Iris pigment epithelial cell (primary cell): Measurements from ENCODE around the gene ATG9B.

Experiments
- DNase-seq: peaks from one replicate; pipeline ENCODE4 v3.0.0-alpha.2; 2011; ENCODE audit warnings: low read depth

The ATG9B gene, protein sequence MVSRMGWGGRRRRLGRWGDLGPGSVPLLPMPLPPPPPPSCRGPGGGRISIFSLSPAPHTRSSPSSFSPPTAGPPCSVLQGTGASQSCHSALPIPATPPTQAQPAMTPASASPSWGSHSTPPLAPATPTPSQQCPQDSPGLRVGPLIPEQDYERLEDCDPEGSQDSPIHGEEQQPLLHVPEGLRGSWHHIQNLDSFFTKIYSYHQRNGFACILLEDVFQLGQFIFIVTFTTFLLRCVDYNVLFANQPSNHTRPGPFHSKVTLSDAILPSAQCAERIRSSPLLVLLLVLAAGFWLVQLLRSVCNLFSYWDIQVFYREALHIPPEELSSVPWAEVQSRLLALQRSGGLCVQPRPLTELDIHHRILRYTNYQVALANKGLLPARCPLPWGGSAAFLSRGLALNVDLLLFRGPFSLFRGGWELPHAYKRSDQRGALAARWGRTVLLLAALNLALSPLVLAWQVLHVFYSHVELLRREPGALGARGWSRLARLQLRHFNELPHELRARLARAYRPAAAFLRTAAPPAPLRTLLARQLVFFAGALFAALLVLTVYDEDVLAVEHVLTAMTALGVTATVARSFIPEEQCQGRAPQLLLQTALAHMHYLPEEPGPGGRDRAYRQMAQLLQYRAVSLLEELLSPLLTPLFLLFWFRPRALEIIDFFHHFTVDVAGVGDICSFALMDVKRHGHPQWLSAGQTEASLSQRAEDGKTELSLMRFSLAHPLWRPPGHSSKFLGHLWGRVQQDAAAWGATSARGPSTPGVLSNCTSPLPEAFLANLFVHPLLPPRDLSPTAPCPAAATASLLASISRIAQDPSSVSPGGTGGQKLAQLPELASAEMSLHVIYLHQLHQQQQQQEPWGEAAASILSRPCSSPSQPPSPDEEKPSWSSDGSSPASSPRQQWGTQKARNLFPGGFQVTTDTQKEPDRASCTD

DNA sequence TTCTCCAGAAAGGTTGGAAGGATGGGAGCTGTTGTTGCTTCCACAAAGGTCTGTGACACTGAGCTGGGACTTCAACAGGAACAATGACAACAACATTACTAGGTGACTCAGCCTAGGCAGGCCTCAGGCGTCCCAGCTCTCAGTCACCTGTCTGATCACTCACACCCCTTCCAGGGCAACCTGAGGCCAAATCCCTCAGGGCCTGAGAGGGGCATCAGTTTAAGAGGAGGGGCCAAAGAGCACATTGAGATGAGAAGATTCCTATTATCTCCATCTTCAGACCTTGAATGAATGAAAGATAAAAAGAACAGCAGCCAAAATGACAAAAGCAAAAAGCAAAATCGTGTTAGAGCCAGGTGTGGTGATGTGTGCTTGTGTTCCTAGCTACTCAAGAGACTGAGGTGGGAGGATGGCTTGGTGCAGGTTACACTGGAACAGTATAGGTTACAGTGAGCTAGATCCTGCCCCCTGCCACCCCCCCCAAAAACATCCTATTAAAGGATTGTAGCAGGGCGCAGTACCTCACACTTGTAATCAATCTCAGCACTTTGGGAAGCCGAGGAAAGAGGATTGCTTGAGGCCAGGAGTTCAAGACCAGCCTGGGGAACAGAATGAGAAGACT is at the start of gene ATG9B:
ATG9B (minus strand) TSS at position 60 of the 622 bp plus-strand sequence. CDS start 71 bp downstream, outside the sequence.
- DNase-seq = no peak

DNA sequence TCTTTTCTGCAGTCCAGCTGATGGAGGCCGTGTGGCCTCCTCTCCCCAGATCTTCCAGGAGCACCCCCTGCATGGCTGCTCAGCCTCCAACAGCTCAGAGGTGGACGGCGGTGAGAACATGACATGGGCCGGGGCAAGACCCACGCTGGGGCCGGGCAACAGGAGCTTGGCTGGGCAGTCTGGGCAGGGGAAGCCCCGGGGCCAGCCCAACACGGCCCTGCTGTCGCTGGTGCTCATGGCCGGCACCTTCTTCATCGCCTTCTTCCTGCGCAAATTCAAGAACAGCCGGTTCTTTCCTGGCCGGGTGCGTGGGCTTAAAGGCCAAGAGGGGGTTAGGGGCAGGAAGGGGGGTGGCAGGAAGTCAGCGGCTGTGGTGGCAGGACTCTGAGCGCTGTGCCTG is 49.7 kb upstream of the ATG9B start:
- DNase-seq = no peak

DNA sequence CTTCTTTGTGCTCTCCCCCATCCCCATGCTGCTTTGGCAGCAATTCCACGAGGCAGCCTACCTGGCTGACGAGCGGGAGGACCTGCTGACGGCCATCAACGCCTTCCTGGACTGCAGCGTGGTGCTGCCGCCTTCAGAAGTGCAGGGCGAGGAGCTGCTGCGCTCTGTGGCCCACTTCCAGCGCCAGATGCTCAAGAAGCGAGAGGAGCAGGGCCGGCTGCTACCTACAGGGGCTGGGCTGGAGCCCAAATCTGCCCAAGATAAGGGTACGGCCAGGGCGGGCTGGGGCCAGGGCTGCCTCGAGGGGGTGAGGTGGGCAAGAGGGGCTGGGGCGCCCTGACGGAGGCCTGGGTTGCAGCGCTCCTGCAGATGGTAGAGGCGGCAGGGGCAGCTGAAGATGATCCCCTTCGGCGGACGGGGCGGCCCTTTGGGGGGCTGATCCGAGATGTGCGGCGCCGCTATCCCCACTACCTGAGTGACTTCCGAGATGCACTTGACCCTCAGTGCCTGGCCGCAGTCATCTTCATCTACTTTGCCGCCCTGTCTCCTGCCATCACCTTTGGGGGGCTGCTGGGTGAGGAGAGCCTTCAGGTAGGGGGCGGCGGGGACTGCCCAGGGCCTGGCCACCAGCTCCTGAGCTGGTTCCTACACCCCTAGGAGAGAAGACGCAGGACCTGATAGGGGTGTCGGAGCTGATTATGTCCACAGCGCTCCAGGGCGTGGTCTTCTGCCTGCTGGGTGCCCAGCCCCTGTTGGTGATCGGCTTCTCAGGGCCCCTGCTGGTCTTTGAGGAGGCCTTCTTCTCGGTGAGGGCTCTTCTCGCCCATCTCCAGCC is 47.0 kb upstream of the ATG9B start:
- no peak for DNase-seq

DNA sequence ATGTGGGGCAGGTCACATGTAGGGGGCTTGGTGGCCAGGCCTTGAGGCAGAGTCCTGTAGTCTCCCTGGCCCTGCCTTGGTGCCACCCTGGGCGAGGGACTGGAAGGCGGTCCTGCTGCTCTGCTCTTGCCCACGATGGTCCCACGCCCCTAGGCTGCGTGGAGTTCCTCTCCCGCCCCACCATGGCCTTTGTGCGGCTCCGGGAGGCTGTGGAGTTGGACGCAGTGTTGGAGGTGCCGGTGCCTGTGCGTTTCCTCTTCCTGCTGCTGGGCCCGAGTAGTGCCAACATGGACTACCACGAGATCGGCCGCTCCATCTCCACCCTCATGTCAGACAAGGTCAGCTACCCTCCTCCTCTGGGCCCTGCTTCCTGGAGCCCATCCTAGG is 46.3 kb upstream of the ATG9B start:
- no peak for DNase-seq

DNA sequence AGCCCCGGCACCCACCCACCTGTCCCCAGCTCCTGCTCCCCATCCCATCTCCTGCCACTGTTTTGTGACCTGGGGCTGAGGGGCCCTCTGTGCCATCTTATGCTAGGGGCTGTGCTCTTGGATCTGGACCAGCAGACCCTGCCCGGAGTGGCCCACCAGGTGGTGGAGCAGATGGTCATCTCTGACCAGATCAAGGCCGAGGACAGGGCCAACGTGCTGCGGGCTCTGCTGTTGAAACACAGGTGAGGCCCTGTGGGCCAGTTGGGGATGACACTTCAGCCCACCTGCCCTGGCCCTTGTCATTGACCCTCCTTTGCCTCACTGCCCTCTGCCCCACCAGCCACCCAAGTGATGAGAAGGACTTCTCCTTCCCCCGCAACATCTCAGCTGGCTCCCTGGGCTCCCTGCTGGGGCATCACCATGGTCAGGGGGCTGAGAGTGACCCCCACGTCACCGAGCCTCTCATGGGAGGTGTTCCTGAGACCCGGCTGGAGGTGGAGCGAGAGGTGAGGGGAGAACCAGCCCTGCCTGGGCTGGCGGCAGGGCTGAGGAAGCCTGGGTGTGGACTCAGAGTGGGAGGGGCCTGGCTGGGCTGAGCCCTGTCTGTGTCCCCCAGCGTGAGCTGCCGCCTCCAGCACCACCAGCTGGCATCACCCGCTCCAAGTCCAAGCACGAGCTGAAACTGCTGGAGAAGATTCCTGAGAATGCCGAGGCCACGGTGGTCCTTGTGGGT is 45.7 kb upstream of the ATG9B start:
- no peak for DNase-seq

DNA sequence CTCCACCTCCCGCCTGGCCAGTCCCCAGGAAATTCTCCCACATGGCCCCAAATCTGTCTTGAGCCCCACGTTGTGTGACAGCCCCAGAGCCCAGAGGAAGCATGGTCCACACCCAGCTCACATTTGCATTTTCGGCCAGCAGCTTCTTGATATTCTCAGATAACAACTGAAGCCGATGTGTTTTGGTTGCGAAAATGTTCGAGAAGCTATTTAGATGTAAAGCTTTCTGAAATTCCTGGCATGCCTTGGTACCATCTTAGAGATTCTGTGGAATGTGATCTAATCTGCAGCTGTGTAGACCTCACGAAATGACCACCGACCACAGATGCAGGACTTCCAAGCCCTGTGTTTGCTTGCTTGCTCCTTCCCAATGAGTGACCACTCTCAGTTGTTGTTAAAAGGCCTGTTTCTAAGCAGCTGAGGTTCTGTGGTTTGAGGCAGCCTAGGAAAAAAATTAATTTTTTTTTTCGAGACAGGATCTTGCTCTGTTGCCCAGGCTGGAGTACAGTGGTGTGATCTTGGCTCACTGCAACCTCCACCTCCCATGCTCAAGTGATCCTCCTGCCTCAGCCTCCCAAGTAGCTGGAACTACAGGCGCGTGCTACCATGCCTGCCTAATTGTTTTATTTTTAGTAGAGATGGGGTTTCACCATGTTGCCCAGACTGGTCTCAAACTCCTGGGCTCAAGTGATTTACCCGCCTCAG is 43.9 kb upstream of the ATG9B start:
- peak; percentile 94 for DNase-seq

DNA sequence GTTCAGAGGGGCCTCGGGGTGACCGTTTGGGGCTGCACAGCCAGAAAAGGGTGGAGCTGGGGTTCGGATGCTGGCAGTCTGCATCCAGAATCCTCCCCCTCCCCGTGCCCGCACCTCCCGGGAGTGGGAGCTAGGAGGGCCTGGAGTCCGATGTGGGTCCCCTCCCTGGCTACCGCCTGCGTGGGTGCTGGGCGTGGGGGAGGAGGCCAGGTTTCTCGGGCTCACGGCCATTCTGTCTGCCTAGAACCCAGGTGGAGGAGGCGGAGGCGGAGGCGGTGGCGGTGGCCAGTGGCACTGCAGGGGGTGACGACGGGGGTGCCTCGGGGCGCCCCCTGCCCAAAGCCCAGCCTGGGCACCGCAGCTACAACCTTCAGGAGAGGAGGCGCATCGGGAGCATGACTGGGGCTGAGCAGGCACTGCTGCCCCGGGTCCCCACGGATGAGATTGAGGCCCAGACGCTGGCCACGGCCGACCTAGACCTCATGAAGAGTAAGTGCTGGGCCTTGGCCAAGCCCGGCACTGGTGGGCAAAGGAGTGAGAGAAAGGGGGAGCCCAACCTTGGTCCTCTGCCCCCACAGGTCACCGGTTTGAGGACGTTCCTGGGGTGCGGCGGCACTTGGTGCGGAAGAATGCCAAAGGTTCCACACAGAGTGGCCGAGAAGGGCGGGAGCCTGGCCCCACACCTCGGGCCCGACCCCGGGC is 42.1 kb upstream of the ATG9B start:
- no peak for DNase-seq

DNA sequence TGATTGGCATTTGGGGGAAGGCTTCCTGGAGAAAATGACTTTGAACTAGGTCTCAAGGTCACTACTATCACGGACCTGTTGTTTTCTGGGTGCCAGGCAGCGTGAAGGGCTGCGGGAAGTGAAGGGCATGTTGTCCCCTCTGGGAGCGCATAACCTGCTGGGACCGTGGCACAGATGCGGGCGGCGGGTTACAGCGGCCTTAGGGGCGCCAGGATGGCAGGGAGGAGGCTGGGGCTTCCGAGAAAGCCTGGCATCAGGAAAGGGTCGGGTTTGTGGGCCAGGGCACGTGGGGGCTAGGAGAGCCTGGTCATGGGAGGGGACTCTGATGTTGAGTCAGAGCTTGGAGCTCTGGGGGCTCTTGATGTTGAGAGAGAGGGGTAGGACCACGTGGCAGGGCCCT is 41.2 kb upstream of the ATG9B start:
- DNase-seq = no peak

DNA sequence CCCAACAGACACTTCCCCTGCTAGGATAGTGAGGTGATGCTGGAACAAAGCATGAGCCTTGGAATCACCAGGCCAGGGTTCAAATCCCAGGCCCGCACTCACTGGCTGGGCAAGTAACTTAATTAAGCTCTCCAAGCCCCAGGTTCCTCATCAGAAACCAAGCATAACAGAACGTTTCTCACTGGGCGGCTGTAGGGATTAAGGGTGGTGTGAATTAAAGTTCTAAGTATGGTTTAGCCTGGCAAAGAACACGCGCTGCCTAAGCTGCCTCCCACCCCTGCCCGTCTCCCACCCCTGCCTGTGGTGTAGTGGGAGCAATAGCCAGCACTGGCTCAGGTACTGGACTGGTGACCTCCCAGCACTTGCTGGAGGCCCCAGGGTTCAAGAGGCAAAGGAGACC is 40.7 kb upstream of the ATG9B start:
- no peak for DNase-seq

DNA sequence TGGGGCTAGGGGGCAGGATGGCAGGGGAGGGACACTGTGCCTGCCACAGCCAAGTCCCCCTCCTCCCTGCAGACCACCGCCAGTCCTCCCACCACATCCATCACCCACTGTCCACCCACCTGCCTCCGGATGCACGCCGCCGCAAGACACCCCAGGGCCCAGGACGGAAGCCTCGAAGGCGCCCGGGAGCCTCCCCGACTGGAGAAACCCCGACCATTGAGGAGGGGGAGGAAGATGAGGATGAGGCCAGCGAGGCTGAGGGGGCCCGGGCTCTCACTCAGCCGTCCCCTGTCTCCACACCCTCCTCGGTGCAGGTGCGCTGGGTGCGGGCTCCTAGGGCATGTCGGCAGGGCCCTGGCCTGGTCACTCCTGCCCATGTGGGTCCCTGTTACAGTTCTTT is 40.2 kb upstream of the ATG9B start:
- no peak for DNase-seq

DNA sequence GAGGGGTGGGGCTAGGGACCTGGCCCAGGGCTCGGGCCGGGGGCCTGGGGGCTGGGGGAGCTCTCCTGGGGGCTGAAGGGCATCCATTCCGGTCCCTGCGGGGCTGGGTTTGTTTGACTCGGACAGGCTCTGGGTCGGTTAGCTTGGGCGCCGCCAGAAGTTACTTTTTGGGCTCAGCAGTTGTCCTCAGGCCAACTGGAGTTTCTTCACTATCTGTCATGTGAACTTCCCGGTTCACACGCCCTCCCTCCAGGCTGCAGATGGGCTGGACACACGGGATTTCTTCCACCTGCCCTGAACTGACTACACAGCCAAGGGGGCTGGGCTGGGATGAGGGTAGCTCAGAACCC is 38.9 kb upstream of the ATG9B start:
- DNase-seq = peak; percentile 82

DNA sequence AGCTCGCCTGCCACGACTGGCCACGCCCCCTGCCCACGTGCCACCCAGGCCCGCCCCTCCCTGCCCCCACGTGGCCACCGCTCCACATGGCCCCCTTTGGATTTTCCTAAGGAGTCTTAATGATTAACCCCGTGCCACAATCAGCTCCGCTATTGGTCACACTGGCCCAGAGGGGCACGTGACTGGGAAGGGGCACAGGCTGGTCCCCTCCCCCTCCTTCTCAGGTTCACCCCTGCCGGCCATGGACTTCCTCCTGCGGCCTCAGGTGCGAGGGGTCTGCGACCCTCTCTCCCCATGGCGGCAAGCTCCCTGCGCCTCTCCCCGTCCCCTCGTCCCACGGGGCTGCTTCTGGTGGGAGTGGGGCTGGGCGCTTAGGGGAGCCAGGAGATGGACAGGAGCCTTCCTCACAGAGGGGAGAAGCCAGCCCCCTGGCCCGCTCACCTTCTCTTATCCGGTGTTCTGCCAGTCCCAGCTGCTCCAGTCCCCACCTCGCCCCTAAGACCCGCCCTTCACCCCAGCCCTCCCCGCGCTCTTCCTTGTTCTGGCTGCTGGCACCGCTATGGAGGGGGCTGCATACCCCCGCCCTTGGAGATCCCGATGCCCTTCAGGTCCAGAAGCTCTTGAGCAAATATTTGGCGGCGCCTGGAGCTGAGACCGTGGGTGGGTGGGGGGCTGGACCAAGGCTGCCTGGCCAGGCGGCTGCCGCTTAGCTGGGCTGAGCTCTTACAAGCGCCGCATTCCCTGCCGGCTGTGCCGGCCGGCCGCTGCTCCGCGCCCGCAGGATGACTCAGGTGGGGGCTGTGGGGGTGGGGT is 38.3 kb upstream of the ATG9B start:
- peak; percentile 86 for DNase-seq

DNA sequence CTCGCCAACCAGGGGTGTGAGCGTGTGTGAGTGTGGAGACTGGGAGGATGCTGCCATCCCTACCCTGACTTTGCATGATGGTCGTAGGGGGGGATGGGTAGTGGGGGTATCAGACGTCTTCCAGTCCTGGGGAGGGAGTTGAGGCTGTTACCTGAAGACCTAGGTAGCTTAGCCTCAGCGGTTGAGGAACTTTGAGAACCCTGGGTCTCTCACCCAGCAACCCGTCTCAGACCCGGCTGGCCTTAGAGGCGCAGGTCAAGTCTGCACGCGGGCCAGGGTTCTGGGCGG is 37.8 kb upstream of the ATG9B start:
- no peak for DNase-seq

DNA sequence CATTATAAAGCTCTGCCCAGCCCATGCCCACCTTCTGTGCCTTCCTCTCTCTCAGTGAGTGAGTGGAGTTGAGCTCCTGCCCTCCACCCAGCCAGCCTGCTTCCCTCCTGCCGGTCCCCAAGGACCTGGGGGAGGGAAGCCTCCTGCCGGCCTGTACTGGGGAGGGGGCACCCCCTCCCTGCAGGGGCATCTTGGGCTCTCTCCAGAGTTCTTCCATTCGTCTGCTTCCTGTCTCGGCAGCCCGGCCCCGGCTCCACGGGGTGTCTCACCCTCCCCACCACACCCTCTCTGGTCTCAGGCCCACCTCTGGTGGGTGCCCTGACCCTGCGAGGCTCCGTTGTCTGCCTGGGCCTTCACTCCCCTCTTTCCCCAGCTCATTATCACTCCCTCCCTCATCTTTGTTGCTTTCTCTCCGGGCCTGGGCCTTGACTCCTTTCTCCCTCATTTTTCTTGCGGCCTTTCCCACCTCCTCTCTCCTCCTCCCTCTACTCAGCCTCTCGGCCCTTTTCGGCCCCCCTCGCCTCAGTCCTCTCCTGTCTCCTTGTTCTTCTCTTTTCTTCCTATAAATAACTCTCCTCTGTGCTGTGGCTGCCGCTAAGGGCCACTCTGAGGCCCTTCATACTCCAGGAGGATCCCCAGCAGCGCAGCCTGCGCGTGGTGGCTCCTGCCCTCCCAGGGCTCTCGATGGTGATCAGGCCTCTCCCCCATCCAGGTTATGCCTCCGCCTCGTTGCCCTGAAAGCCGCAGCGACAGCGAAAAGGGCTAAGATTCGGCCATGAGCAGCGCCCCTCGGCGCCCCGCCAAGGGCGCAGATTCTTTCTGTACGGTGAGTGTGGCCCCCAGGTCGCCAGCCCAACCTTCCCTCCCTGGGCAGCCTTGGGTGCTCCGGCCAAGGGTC is 37.2 kb upstream of the ATG9B start:
- DNase-seq = no peak

DNA sequence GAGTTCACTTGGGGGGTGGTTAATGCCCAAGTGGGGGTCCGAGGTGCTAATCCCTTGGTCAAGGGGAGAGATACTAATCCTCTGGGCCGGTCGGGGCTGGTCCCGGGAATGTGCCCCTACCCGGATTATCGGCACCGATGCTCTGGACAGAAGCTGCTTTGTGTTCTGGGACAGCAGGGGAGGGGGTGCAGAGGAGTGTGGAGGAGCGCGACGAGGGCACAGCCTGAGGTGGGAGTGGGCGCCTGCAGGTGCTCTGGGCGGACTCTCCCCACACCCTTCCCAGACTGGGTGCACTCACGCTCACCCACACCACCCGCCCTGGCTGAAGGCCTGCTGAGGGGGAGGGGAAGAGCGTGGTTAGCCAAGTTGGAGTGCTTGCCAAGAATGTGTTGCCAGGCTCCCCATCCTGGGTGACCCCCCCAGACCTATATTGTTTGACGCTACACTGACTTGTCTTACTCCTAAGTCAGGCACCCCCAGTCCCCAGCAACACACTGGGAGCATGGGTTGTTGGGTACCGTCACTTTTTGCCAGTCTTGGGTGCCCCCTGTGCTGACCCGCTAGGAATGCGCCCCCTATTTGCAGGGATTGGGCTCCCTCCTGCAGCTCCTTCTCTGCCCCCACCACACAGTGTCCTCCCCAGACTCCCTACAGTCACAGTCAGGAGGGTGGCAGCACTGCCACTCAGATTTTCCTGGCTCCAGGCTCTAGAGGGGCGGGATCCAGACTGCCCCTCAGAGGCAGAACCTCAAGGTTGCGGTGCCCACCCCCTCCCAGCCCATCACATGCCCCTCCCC is 36.3 kb upstream of the ATG9B start:
- DNase-seq = peak; percentile 41

DNA sequence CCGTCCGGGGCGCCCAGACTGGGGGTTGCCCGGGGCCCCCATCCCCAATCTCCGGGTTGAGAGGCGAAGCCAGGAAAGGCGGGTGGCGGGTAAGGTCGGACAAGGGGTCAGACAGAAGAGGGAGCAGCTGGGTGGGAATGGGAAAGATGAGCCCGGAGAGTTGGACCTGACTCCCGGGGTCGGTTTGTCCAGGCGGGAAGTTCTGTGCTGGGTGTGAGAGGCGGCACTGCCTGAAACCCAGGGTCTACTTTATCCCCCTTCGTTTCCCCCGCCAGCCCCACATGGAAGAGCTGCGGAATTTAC is 35.8 kb upstream of the ATG9B start:
- no peak for DNase-seq

DNA sequence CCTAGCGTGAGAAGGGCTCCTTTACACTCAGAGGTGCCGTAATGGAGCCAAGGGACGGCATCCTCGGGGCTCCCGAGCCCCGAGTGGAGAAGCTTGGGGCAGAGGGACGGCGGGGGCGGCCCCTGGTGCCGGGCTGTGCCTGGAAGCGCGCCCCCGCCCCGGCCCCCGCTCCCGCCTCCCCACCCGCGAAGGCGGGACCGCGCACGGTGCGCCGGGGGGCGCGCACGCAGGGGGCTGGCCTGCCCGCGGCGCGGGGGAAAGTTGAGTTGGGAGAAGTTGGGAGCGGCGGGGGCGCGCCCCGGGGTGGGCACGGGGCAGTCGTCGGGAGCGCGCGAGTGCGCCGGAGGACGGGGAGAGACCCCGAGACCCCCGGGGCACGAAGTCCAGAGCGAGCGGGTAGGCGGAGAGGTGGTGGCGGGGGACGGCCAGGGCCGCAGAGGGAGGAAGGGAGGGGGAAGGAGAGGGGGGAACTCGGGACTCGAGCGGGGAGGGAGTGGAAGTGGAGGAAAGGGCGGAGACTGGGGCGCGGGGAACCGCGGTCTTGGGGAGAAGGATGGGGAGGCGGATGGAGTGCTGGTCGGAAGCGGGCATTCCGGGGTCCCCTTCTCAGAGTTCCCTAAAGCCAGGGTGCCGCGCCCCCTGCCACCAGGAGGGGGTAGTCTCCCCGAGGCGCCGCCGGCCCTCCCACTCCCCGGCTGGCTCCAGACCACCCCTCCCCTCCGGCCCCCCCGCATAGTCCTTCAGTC is 35.2 kb upstream of the ATG9B start, which contains the start of gene SLC4A2:
SLC4A2 (plus strand) TSS at position 223 of the 746 bp plus-strand sequence. CDS start 2,399 bp downstream, outside the sequence.
- peak; percentile 77 for DNase-seq
